ENCODE data around the gene PCNX3. TPM values are rescaled to one million over a fixed set of nuclear protein-coding genes. Genes with fewer than 3 reads are reported as not detected.

Gene PCNX3
- polyA plus RNA-seq, 1 donor (not counting 4 experiments of a cell fraction or from before 2014, with no cell fraction given): 6.1 TPM

GRCh38 chr11:65634109-65634436 lies 18.5 kb downstream of the PCNX3 start:
- TF ChIP-seq CTCF (optimal IDR thresholded peaks at IDR 0.05 in 1 of 3, IDR thresholded peaks at IDR 0.05 in 1 of 3, conservative IDR thresholded peaks at IDR 0.05 in 1 of 3; ENCODE audit: extremely low read depth in 1 of 3, insufficient read depth in 2 of 3, low read length in 3 of 3) (no peak), EZH2 (IDR thresholded peaks at IDR 0.05; ENCODE audit: low read length) (no peak)
- FAIRE-seq (no peak), DNase-seq (ENCODE audit: low read depth, low spot score) (no peak)
- peaks cover 4% of the 10 kb centered on the region for H4K20me1 ChIP-seq (ENCODE audit: control insufficient read depth, extremely low read depth, insufficient read depth, low read length)
- dilution Hi-C loops (cut with MboI; ENCODE audit: extremely low pct_ligation_motif_present, low sequenced_read_pairs): no loop called here
- H3K9me1 ChIP-seq (ENCODE audit: control insufficient read depth, extremely low read depth, insufficient read depth, low read length): no peaks in the 10 kb centered on the region
- no peak overlapping the region for H3K27ac ChIP-seq (ENCODE audit: control insufficient read depth, insufficient read depth, low read length)
- H3K27me3 ChIP-seq (ENCODE audit: control insufficient read depth, extremely low read depth, insufficient read depth, low read length): no peaks in the 10 kb centered on the region
- no peak overlapping the region for H3K4me3 ChIP-seq (ENCODE audit: control insufficient read depth in 2 of 3, extremely low read depth in 1 of 3, insufficient read depth in 2 of 3, low read depth in 1 of 3, low read length in 3 of 3)
- no peaks in the 10 kb centered on the region for H3K79me2 ChIP-seq (ENCODE audit: control insufficient read depth, insufficient read depth, low read length)
- H2AFZ ChIP-seq (ENCODE audit: control insufficient read depth, low read length): no peak overlapping the region
- H3K9ac ChIP-seq (ENCODE audit: control insufficient read depth, extremely low read depth, insufficient read depth, low read length): no peak overlapping the region
- peaks cover 7% of the 10 kb centered on the region for H3K4me1 ChIP-seq (ENCODE audit: control insufficient read depth, extremely low read depth, insufficient read depth, low read length)
- H3K36me3 ChIP-seq (ENCODE audit: control insufficient read depth in 2 of 2, extremely low read depth in 1 of 2, insufficient read depth in 2 of 2, low read length in 2 of 2): peaks cover 46 to 52% of the 10 kb centered on the region in 2 experiments
- no peak overlapping the region for H3K4me2 ChIP-seq (ENCODE audit: control insufficient read depth, extremely low read depth, insufficient read depth, low read depth, low read length)
- no peaks in the 10 kb centered on the region for H3K9me3 ChIP-seq (ENCODE audit: control insufficient read depth, low read depth, low read length)

GRCh38 chr11:65634440-65634839 lies 18.9 kb downstream of the PCNX3 start:
- Histone ChIP-seq H3K9me3 (ENCODE audit: control insufficient read depth, low read depth, low read length) (no peaks in the 10 kb centered on the region), H3K9me1 (ENCODE audit: control insufficient read depth, extremely low read depth, insufficient read depth, low read length) (no peaks in the 10 kb centered on the region), H3K9ac (ENCODE audit: control insufficient read depth, extremely low read depth, insufficient read depth, low read length) (no peak overlapping the region), H3K27ac (ENCODE audit: control insufficient read depth, insufficient read depth, low read length) (no peak overlapping the region), H2AFZ (ENCODE audit: control insufficient read depth, low read length) (no peak overlapping the region), H3K79me2 (ENCODE audit: control insufficient read depth, insufficient read depth, low read length) (no peaks in the 10 kb centered on the region), H3K27me3 (ENCODE audit: control insufficient read depth, extremely low read depth, insufficient read depth, low read length) (no peaks in the 10 kb centered on the region), H3K36me3 (ENCODE audit: control insufficient read depth in 2 of 2, extremely low read depth in 1 of 2, insufficient read depth in 2 of 2, low read length in 2 of 2) (peaks cover 42 to 48% of the 10 kb centered on the region in 2 experiments), H3K4me1 (ENCODE audit: control insufficient read depth, extremely low read depth, insufficient read depth, low read length) (peaks cover 7% of the 10 kb centered on the region), H3K4me3 (ENCODE audit: control insufficient read depth in 2 of 3, extremely low read depth in 1 of 3, insufficient read depth in 2 of 3, low read depth in 1 of 3, low read length in 3 of 3) (no peak overlapping the region), H3K4me2 (ENCODE audit: control insufficient read depth, extremely low read depth, insufficient read depth, low read depth, low read length) (no peak overlapping the region), H4K20me1 (ENCODE audit: control insufficient read depth, extremely low read depth, insufficient read depth, low read length) (peaks cover 4% of the 10 kb centered on the region)
- FAIRE-seq (no peak), DNase-seq (ENCODE audit: low read depth, low spot score) (no peak)
- TF ChIP-seq CTCF (optimal IDR thresholded peaks at IDR 0.05 in 1 of 3, IDR thresholded peaks at IDR 0.05 in 1 of 3, conservative IDR thresholded peaks at IDR 0.05 in 1 of 3; ENCODE audit: extremely low read depth in 1 of 3, insufficient read depth in 2 of 3, low read length in 3 of 3): no peak
- TF ChIP-seq EZH2 (IDR thresholded peaks at IDR 0.05; ENCODE audit: low read length): no peak
- dilution Hi-C loops (cut with MboI; ENCODE audit: extremely low pct_ligation_motif_present, low sequenced_read_pairs): no loop called here
